ENCODE measurements around the gene MED13. TPM values are rescaled to one million over a fixed set of nuclear protein-coding genes. Genes with fewer than 3 reads are reported as not detected.

Gene MED13
- total and polyA plus RNA-seq, 9 of the 15 experiments (the other 6 are each of a cell fraction or from before 2014, with no cell fraction given): 5.4 to 48.4 (median 28.2) TPM

DNA sequence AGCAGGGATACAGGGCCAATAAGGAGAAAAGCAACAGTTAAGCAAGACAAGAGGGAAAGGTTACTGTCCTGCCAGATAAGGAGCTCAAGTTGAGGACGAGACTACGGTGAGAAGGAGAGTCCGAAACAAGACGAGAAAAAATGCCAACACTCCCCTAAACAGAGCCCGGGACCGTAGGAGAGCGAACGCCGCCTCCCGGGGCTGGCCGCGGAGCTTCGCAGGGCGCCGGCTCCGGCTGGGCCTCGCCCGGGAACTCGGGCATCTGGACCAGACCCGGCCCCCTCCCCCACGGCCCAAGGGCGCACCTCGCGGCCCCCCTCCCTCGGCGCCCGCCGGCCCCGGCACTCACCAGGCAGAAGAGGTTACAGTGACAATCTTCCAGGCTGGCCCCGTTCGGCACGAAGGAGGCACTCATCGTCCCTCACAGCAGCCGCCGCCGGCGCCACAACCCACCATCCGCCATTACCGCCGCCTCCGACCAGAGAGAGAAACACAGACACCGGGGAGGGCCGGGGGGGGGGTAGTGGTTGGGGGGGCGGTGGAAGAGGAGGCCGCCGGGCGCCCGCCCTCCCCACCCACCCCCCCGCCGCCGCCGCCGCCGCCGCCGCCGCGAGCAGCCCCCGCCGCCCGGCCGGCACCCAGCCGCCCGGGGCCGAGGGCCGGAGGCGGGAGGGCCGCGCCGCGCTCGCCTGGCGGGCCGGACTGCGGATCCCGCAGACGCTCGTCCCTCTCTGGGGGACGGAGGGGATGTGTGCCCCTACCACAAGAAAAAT lies at the start of gene MED13 (continued):
- TF ChIP-seq PCBP2 (IDR thresholded peaks at IDR 0.05; ENCODE audit: low read depth, low read length, poor library complexity, severe bottlenecking) (no peak), HNRNPL (IDR thresholded peaks at IDR 0.05; ENCODE audit: low read depth, low read length) (no peak), GATAD2B (IDR thresholded peaks at IDR 0.05; ENCODE audit: borderline replicate concordance) (no peak), NONO (IDR thresholded peaks at IDR 0.05; ENCODE audit: low read depth in 2 of 2, low read length in 1 of 2) (no peak), KDM2B (CRISPR knock-in tag; IDR thresholded peaks at IDR 0.05) (no peak), ARID1B (IDR thresholded peaks at IDR 0.05) (peak; percentile 39), CXXC5 (CRISPR knock-in tag; IDR thresholded peaks at IDR 0.05) (peak; percentile 50), RBM14 (IDR thresholded peaks at IDR 0.05; ENCODE audit: borderline replicate concordance, insufficient read depth, low read depth, low read length) (no peak)
- TF ChIP-seq, protein P1, sequence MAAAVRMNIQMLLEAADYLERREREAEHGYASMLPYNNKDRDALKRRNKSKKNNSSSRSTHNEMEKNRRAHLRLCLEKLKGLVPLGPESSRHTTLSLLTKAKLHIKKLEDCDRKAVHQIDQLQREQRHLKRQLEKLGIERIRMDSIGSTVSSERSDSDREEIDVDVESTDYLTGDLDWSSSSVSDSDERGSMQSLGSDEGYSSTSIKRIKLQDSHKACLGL (CRISPR knock-in tag; IDR thresholded peaks at IDR 0.05; ENCODE audit: borderline replicate concordance, poor library complexity, severe bottlenecking): no peak
- TF ChIP-seq, protein P2, sequence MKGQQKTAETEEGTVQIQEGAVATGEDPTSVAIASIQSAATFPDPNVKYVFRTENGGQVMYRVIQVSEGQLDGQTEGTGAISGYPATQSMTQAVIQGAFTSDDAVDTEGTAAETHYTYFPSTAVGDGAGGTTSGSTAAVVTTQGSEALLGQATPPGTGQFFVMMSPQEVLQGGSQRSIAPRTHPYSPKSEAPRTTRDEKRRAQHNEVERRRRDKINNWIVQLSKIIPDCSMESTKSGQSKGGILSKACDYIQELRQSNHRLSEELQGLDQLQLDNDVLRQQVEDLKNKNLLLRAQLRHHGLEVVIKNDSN (CRISPR knock-in tag; IDR thresholded peaks at IDR 0.05): no peak
- TF ChIP-seq, protein P3, sequence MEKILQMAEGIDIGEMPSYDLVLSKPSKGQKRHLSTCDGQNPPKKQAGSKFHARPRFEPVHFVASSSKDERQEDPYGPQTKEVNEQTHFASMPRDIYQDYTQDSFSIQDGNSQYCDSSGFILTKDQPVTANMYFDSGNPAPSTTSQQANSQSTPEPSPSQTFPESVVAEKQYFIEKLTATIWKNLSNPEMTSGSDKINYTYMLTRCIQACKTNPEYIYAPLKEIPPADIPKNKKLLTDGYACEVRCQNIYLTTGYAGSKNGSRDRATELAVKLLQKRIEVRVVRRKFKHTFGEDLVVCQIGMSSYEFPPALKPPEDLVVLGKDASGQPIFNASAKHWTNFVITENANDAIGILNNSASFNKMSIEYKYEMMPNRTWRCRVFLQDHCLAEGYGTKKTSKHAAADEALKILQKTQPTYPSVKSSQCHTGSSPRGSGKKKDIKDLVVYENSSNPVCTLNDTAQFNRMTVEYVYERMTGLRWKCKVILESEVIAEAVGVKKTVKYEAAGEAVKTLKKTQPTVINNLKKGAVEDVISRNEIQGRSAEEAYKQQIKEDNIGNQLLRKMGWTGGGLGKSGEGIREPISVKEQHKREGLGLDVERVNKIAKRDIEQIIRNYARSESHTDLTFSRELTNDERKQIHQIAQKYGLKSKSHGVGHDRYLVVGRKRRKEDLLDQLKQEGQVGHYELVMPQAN (IDR thresholded peaks at IDR 0.05; ENCODE audit: borderline replicate concordance): no peak
- TF ChIP-seq, protein P4, sequence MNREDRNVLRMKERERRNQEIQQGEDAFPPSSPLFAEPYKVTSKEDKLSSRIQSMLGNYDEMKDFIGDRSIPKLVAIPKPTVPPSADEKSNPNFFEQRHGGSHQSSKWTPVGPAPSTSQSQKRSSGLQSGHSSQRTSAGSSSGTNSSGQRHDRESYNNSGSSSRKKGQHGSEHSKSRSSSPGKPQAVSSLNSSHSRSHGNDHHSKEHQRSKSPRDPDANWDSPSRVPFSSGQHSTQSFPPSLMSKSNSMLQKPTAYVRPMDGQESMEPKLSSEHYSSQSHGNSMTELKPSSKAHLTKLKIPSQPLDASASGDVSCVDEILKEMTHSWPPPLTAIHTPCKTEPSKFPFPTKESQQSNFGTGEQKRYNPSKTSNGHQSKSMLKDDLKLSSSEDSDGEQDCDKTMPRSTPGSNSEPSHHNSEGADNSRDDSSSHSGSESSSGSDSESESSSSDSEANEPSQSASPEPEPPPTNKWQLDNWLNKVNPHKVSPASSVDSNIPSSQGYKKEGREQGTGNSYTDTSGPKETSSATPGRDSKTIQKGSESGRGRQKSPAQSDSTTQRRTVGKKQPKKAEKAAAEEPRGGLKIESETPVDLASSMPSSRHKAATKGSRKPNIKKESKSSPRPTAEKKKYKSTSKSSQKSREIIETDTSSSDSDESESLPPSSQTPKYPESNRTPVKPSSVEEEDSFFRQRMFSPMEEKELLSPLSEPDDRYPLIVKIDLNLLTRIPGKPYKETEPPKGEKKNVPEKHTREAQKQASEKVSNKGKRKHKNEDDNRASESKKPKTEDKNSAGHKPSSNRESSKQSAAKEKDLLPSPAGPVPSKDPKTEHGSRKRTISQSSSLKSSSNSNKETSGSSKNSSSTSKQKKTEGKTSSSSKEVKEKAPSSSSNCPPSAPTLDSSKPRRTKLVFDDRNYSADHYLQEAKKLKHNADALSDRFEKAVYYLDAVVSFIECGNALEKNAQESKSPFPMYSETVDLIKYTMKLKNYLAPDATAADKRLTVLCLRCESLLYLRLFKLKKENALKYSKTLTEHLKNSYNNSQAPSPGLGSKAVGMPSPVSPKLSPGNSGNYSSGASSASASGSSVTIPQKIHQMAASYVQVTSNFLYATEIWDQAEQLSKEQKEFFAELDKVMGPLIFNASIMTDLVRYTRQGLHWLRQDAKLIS (CRISPR knock-in tag; IDR thresholded peaks at IDR 0.05): 0 out of 2 replicates have a peak, but pooled peaks have one; percentile 15
- TF ChIP-seq, protein P5, sequence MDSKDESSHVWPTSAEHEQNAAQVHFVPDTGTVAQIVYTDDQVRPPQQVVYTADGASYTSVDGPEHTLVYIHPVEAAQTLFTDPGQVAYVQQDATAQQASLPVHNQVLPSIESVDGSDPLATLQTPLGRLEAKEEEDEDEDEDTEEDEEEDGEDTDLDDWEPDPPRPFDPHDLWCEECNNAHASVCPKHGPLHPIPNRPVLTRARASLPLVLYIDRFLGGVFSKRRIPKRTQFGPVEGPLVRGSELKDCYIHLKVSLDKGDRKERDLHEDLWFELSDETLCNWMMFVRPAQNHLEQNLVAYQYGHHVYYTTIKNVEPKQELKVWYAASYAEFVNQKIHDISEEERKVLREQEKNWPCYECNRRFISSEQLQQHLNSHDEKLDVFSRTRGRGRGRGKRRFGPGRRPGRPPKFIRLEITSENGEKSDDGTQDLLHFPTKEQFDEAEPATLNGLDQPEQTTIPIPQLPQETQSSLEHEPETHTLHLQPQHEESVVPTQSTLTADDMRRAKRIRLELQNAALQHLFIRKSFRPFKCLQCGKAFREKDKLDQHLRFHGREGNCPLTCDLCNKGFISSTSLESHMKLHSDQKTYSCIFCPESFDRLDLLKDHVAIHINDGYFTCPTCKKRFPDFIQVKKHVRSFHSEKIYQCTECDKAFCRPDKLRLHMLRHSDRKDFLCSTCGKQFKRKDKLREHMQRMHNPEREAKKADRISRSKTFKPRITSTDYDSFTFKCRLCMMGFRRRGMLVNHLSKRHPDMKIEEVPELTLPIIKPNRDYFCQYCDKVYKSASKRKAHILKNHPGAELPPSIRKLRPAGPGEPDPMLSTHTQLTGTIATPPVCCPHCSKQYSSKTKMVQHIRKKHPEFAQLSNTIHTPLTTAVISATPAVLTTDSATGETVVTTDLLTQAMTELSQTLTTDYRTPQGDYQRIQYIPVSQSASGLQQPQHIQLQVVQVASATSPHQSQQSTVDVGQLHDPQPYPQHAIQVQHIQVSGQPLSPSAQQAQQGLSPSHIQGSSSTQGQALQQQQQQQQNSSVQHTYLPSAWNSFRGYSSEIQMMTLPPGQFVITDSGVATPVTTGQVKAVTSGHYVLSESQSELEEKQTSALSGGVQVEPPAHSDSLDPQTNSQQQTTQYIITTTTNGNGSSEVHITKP (IDR thresholded peaks at IDR 0.05; ENCODE audit: partially characterized antibody): peak; percentile 32
